ENCODE results near the gene THBS2.
"Not testable (repeated sequence)": the region's sequence is repeated elsewhere in the genome, so short reads cannot be mapped to it uniquely, and the experiment has no call there.

The THBS2 gene

DNA sequence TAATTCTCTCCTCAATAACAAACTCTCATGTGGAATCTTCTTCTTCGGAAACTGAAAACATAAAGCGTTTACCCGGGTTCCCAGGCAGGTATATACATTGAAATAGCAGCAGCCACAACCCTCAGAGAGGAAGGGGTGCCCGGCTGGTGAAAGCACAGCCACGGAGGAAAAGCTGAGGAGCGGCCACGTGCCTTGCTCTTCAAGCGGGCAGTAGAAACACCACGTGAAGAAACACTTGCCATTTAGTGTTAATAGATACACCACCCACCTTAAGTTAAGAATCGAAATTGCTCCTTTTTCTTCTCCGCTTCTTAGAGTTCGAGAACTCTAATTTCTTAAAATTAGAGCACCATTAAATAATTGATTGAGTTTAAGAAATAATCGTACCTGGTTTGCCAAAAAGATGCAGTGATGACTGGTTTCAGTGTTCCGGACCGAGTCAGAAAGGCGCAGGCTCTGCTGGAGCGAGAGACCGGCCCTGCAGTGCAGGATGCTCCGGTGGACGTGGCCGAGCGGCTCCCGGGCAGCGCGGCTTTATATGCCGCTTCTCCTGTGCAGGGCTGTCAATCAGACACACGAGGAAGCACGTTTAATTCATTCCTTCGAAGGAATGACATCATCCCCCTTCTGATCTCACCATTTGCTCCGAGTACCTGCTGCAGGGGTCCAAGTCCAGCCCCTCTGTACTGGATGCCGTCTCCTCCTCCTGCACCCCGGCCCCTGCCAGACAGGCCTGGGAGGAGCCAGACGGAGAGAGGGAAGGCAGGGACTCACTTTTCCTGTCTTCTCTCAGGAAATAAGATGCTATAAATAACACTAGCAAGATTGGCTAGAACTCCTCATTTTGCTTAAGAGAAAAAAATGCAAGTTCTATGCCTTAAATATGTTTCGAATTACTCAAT, at the start of gene THBS2:
THBS2 (minus strand) TSS at position 510 of the 902 bp plus-strand sequence. CDS start 3,062 bp downstream, outside the sequence.
- no peak for DNase-seq (ENCODE audit: low spot score)

DNA sequence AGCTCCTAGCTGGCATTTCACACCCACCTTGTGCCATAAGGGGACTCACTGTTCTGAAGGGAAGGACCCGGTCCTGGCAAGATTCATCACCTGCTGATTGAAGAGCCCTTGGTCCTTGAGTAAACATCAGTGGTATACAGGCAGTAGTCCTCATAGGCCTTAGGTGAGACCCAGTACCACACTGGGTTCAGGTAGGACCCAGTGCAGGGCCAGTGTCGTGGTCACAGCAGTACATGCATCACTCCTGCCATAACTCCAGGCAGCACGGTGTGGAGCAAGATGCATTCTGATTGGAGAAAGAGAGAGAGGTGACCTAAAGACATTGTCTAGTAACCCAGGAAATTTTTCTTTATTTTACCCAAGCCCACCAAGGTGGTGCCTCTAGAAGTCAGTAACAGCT, 49.1 kb upstream of the THBS2 start:
- DNase-seq (ENCODE audit: low spot score), result no peak

DNA sequence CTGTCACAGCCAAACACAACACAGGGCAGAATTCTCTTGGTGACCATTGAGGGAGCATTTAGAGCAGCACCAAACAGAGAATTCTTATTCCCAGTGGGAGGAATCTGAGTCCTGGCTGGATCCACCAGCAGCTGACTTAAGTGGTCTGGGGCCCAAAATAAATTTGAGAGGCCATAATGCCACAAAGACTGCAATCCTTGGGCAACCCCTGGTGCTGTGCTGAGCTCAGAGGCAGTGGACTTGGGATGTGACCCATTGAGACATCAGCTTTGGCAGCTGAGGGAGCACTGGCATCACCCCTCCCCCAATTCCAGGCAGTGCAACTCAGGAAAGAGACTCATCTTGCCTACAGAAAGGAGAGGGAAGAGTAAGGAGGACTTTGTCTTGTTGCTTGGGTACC, 48.6 kb upstream of the THBS2 start:
- no peak for DNase-seq (ENCODE audit: low spot score)

DNA sequence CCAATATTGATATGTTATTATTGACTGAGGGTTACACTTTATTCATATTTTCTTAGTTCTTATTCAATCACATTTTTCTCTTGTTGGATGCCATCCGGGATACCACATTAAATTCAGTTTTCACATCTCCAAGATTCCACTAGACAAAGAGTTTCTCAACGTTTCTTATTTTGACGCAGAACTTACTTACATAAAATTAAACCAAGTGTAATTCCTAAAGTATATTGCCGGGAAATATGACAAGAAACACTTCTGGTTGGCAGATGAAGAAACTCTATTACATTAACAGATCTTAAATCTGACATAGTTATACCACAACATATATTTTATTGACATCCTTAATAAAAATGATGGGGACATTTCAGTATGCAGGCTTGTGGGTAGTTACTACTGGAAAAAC, 47.3 kb upstream of the THBS2 start:
- no peak for DNase-seq (ENCODE audit: low spot score)

DNA sequence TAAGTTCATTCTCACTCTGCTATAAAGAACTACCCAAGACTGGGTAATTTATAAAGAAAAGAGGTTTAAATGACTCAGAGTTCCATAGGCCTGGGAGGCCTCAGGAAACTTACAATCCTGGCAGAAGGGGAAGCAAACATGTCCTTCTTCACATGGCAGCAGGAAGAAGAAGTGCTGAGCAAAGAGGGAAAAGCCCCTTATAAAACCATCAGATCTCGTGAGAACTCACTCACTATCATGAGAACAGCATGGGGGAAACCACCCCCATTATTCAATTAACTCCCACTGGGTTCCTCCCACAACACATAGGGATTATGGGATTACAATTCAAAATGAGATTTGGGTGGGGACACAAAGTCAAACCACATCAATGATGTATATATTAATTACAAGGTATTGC, 45.0 kb upstream of the THBS2 start:
- DNase-seq (ENCODE audit: low spot score), result not testable (repeated sequence)

DNA sequence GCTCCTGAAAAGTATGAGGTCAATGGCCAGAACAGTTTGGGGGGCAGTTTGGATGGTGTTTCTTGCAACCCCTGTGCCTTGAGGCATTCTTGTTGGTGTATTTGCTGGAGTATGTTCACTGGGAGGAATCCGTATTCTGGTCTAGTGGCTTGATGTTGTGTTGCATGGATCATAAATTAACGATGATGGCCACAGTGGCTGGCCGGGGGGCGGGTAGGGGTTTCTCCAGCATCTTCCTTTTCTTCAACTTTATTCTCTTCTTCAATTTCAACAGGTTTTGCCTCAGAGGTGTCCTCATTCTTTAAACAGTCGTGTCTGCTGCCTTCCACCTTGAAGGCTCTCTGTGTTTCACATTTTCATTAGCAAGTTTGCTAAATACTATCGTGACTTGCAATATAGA, 43.0 kb upstream of the THBS2 start:
- DNase-seq (ENCODE audit: low spot score), result no peak

DNA sequence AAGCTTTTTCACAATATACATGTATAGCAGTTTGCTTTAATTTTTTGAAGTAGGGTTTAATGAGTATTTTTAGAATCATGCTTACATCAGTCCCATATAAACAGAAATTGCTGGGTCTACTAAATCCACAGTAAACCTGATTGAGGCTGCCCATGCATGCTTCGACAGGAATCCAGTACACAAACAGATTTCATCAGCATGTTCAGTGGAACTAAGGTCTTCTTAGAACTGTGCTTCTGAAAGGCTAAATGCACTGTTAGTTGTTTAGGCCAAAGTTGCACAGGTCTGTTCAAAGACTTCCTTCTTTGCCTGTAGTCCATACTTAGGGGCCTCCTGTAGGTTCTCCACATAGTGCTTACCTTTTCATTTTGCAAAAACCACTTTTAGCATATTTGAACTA, 42.5 kb upstream of the THBS2 start:
- DNase-seq (ENCODE audit: low spot score), result no peak

DNA sequence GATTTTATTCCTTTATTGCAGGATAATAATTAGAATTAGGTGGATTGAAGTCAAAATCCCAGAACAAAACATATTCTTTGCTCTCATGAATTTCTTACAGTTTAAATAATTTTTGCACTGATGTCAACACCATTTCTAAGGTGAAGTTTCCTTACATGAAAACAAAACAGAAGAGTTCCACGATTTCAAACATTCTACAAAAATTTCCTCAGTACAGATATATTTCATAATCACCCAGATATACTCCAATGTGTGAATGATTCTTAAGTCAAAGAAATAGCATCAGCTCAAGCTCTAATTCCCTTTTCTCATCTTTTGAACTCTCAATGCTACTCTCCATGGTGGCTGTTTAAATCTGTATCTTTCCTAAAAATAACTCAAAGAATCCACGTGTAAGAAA, 39.5 kb upstream of the THBS2 start:
- DNase-seq (ENCODE audit: low spot score), result no peak

DNA sequence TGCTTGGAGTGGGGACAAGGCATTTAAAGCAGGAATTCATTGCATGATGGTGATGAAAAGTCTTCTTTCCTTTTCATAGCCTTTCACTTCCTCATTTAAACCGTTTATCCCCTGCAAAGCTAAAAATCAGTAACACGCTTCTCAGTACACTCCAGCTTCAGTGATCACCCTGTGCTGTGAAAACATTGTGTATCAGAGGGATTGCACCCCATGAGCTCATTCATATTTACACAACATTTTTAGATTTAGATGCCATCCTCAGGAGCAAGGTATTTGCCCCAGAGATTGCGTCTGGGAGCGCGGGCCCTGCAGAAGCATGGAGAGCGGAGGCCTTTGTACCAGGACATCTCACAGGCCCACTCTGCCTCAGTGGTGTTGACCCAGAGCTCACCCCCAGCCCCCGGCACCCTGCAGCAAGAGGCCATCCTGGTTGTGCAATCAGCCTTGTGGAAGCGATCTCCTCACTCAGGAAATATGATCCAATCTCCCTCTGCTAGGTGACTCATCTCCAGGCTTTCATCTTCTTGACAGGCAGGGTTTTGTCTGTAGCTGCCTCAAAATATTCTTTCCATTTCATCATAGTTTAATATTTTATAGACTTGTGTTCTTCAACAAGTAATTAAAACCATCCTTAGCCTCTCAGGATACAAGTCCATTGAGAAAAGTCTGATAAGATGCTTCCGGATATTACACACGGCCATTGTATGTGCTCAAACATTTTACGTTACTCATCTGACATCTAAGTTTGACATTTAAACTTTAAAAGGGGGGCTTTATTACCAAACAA, 38.9 kb upstream of the THBS2 start:
- DNase-seq (ENCODE audit: low spot score), result no peak

DNA sequence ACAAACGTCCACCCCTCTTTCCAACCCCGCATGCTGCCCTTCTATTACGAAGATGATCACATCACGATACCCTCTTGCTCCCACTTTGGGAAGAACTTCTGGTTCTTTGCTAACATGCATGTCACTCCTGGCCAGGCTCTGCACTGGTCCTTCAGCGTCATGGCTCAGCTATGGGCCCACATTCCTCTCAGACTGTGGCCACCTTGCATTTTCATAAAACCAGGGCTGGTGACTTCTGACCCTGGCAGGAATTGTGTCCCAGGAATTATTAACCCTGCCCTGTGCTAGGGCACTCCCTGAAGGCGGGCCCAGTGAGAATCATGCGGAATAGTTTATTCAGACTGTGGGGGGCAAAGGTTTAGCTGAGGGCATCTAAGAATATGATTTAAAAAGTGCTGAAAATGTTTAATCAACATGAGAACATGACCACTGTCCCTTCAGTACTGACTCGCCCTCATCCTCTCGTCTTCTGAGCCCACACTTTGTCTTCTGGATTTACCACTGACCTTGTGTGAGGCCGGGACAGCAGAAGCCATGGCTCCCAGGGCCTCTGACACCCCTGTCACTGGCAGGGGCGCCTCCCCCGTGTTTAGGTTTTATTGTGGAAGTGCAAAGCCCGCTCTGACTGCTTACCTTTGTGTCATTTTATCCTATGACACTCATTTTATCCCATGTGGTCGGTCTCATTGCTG, 38.1 kb upstream of the THBS2 start:
- DNase-seq (ENCODE audit: low spot score), result no peak

DNA sequence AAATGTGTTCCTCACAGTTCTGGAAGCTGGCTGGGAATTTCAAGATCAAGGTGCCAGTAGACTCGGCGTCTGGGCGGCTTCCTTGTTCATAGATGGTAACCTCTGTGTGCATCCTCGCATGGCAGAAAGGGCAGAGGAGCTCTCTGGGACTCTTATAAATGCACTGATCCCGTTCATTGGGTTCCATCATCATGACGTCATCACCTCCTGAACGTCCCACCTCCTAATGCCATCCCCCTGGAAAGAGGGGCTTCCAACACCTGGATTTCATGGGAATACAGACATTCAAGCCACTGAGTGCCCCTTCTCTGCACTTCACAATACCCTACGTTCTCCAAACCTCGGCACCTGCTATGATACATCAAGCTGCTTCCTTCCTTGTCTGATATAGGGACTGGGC, 37.5 kb upstream of the THBS2 start:
- DNase-seq (ENCODE audit: low spot score), result no peak

DNA sequence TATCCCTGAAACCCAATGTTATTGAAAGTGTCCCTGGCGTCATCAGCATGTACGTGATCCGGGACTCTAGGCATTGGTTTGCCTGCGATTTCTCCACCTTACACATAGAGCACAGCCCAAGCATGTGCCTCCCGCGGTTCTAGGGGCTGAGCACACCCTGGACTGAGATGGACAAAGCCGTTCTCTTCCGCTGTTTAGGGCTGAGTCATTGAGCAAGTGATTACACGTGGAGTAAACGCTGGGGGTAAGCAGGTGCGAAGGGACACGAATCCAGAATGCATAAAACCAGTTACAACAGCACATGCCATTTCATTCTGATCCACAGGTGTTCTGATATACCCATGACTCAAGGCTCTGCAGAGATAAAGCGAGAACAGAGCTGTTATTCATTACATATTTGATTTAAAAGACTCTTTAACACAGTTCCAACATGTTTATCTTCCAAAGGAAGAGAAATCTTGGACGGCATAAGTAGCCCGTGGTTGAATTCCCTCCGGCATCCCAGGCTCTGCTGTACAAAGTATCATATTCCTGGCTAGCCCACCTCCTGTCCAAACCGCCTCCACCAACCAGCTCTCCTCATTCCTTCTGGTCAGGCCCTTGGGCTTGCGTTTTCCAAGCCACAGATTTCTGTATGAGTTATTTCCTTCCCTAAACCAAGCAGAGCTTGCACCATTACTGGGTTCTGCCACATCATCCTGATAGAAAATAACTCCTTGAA, 36.1 kb upstream of the THBS2 start:
- no peak for DNase-seq (ENCODE audit: low spot score)

DNA sequence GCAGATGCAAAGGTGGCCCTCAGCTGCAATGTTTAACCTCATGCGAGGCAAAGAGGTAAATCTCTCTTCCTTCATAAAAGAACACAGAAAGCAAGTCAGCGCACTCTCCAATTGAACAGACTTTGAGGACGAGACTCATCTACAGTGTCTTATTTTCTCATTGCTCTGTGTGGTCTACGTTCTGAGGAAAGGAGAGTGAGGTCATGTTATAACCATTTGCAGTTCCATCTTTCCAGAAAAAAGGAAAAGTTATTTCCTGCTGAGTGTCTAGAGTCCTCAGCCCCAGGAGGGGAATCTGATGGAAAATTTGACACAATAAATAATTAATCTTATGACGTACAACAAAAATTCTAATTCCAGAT, 35.6 kb upstream of the THBS2 start:
- no peak for DNase-seq (ENCODE audit: low spot score)

DNA sequence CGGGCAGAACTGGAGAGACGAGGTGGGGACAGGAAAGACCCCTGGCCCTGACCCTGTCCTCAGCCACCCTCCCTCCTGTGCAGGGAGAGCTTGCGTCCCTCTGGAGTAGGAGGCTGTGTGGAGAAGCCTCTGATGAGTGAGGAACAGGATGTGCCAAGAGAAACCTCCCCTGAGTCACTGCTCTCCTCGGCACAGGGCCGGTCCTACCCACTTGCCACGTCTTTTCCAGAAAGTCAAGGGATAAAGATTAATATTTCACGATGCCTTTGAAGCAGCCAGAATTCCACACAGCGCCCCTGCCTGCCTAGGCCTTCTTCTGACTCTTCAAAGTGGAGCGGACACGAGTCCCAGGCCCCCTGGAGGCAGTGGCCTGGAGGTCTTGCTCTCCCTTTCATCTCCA, 34.9 kb upstream of the THBS2 start:
- DNase-seq (ENCODE audit: low spot score), result no peak

DNA sequence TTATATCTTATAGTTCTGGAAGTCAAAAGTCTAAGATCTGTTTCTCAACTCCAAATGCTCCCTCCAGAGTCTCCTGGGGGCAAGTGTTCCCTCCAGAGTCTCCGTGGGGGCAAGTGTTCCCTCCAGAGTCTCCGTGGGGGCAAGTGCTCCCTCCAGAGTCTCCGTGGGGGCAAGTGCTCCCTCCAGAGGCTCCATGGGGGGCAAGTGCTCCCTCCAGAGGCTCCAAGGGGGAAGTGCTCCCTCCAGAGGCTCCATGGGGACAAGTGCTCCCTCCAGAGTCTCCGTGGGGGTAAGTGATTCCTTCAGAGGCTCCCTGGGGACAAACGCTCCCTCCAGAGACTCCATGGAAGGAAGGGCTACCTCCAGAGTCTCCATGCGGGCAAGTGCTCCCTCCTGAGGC, 34.0 kb upstream of the THBS2 start:
- DNase-seq (ENCODE audit: low spot score), result no peak

DNA sequence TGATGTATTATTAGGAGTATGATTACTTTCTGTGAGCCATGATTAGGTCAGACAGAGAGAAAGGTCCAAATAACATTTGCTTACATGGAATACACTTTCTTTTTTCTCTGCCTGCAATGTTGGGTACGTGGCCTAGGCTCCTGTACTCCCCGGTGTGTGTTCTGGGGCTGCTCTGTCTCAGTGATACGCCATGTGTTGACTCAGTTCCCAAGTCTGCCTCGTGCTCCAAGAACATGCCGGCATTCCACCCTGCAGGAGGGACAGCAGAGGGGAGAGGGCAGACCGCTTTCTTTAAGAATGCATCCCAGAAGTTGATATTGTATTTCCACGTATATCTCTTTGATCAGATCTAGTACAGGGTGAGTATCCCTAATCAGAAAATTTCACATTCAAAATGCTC, 33.3 kb upstream of the THBS2 start:
- DNase-seq (ENCODE audit: low spot score), result no peak

DNA sequence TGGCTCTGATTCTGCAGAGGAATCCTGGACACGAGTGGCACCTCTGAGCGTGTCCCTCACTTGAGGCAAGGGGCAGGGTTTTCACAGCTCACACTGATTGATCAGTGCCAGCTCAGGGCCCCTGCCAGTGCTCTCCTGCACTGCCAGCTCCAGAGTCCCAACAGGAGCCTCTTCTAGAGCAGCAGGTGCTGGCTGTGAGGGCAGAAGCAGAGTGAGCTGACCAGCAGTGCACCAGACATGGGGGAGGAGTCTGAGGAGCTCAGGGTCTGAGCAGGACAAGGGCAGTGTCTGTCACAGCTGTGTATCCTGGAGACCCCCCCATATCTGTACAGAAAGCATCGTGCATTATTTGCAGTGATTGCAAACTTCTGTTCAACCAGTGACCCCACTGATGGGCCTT, 31.5 kb upstream of the THBS2 start:
- no peak for DNase-seq (ENCODE audit: low spot score)

DNA sequence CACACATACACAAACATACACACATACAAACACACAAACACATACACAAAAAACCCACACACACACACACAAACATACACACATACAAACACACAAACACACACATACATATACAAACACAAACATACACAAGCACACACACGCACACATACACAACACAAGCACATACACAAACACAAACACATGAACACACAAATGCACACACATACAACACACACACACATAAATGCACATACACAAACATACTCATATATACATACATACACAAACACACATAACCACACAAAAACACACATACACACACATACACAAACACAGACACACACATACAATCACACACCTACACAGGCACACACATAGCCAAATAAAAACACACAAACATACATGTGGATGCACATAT, 30.3 kb upstream of the THBS2 start:
- DNase-seq (ENCODE audit: low spot score), result no peak

DNA sequence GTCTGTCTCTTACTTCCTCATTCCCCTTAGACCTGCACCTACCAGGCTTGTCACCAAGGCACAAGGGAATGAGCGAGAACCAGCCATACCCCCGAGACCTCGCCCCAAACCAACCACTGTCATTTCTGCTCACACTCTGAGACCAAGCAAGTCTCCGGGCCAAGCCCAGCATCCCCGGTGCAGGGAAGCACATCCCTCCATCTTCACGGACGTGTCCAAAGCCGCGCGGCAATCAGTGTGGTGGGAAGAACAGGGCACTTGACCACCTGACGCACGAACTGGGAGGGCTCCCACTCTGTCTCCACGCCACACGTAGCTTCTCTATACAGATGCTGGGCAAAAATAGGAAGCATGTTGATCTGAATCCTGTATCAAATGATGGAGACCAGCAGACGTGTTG, 28.4 kb upstream of the THBS2 start:
- no peak for DNase-seq (ENCODE audit: low spot score)

DNA sequence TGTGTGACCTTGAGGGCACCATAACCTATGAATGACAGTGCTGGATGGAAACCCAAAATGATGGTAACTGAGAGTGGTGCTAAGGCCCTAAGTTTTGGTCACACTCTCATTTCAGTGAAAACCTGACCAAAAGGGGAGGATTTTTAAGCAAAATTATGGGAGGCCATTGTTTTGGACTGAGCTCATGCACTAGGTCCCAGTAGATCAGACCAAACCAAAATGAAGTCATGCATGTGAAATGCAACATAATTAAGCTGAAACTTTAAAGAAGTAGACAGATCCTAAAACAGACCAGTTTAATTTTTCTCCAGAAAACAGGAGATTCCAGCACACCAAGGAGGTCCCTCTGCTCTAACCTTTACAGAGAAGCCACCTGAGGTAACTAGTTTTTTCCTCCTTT, 24.0 kb upstream of the THBS2 start:
- no peak for DNase-seq (ENCODE audit: low spot score)

DNA sequence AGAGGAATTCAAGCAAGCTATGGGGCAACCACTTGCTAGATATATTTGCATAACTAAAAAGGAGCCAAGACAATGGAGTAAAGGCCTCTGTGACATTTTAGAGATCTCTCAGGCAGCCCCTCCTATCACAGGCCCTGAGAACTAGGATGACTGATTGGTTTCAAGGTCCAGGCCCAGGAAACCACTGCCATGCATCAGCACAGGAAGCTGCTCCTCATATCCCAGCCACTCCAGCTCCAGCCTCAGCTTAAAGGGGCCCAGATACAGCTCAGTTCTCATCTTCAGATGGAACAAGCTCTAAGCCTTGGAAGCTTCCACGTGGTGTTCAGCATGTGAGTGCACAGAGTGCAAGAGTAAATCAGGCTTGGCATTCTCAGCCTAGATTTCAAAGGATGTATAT, 21.1 kb upstream of the THBS2 start:
- DNase-seq (ENCODE audit: low spot score), result no peak

DNA sequence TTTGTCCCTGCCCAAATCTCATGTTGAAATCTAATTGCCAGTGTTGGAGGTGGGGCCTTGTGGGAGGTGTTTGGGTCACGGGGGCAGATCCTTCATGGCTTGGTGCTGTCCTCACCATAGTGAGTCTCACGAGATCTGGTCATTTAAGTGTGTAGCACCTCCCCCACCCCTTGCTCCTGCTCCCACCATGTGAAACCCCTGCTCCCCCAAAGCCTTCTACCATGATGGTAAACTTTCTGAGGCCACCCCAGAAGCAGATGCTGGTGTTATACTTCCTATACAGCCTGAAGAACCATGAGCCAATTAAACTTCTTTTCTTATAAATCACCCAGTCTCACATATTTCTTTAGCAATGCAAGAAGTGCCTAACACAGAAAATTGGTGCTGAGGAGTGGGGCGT, 19.9 kb upstream of the THBS2 start:
- DNase-seq (ENCODE audit: low spot score), result no peak
